ENCODE results near the gene ASB11. TPM values are rescaled to one million over a fixed set of nuclear protein-coding genes. Genes with fewer than 3 reads are reported as not detected.
A peak's percentile ranks its signal among the peaks of the same experiment; 100 is the strongest.

Gene ASB11
- total RNA-seq, 1 experiment from 2014 or later = not detected

DNA sequence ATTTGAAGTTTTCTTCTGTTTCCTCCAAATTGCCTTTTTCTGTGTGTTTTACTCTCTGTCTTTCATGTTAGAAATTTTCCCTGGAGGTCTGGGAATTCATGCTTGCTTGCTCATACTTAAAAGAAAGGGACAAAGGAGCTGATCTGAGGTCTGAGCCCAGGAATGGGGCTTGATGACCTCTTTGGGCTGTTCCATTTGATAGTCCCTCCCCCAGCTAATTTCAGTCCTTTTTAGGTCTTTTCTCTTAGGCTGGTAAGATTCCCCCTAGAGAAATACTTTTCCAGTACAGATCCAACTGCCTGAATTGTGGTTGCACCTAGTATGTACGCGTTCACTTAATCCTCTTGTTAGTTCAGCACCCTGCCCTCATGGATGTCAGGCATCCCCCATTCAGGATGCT is 25.4 kb upstream of the ASB11 start:
- Histone ChIP-seq H3K9me3 (no peaks in the 10 kb centered on the region), H3K36me3 (ENCODE audit: control insufficient read depth, insufficient read depth, low read length) (no peaks in the 10 kb centered on the region), H3K4me3 (ENCODE audit: low read depth, low read length) (no peak overlapping the region), H3K27me3 (replicated peaks; ENCODE audit: control insufficient read depth, insufficient read depth, low read length) (no peaks in the 10 kb centered on the region), H3K4me1 (0 out of 2 replicates have a peak, but pooled peaks cover 3% of the 10 kb centered on the region)
- no peak overlapping the region for H3K27ac Mint-ChIP-seq (ENCODE audit: unreplicated experiment)
- no peaks in the 10 kb centered on the region for H3K9me3 Mint-ChIP-seq (ENCODE audit: unreplicated experiment)
- no peak for DNase-seq
- no peaks in the 10 kb centered on the region for H3K36me3 Mint-ChIP-seq (ENCODE audit: insufficient read depth, unreplicated experiment)
- POLR2A ChIA-PET = no interaction called here
- BruUV-seq (replicated peaks) = no TSS peak
- CTCF ChIA-PET = no interaction called here
- H3K4me3 Mint-ChIP-seq (ENCODE audit: unreplicated experiment) = no peak overlapping the region
- intact Hi-C loops (cut with micrococcal nuclease; ENCODE audit: unreplicated experiment) = loop anchor here (10.0 kb wide), 1 partner anchor 304 kb away; no protein-coding TSS in a partner anchor
- TF ChIP-seq, protein P1, sequence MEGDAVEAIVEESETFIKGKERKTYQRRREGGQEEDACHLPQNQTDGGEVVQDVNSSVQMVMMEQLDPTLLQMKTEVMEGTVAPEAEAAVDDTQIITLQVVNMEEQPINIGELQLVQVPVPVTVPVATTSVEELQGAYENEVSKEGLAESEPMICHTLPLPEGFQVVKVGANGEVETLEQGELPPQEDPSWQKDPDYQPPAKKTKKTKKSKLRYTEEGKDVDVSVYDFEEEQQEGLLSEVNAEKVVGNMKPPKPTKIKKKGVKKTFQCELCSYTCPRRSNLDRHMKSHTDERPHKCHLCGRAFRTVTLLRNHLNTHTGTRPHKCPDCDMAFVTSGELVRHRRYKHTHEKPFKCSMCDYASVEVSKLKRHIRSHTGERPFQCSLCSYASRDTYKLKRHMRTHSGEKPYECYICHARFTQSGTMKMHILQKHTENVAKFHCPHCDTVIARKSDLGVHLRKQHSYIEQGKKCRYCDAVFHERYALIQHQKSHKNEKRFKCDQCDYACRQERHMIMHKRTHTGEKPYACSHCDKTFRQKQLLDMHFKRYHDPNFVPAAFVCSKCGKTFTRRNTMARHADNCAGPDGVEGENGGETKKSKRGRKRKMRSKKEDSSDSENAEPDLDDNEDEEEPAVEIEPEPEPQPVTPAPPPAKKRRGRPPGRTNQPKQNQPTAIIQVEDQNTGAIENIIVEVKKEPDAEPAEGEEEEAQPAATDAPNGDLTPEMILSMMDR (IDR thresholded peaks at IDR 0.05; ENCODE audit: insufficient read depth in 1 of 2, low read depth in 1 of 2, low read length in 1 of 2, severe bottlenecking in 1 of 2, unreplicated experiment in 1 of 2) = no peak
- H3K27me3 Mint-ChIP-seq (ENCODE audit: insufficient read depth, unreplicated experiment) = peaks cover 9% of the 10 kb centered on the region
- H3K4me1 Mint-ChIP-seq (ENCODE audit: low read depth, unreplicated experiment) = no peaks in the 10 kb centered on the region

DNA sequence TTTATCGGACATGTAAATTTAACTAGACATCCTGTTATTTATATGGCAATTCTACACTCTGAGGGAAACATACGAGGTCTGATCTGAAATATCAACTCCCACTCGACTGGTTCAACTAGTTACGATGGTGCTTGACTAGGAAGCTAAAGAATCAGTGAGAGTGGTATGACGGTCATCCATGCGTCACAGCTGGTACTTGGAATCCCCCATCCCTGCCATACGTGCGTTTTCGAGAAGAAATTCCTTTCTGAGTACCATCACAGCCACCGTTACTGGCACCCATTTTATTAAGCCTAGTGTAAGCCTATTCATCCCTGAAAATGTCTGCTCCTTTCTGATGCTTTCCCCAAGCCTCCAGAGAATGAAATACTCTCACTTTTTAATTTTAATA is 20.6 kb upstream of the ASB11 start:
- H3K4me3 ChIP-seq (ENCODE audit: low read depth, low read length) = peak overlapping the region; percentile 37
- H3K27me3 Mint-ChIP-seq (ENCODE audit: insufficient read depth, unreplicated experiment) = peaks cover 9% of the 10 kb centered on the region
- H3K4me1 ChIP-seq = no peaks in the 10 kb centered on the region
- peaks cover 7% of the 10 kb centered on the region for H3K36me3 Mint-ChIP-seq (ENCODE audit: insufficient read depth, unreplicated experiment)
- H3K27ac Mint-ChIP-seq (ENCODE audit: unreplicated experiment) = peak overlapping the region; percentile 92
- H3K4me3 Mint-ChIP-seq (ENCODE audit: unreplicated experiment) = peak overlapping the region; percentile 90
- H3K4me1 Mint-ChIP-seq (ENCODE audit: low read depth, unreplicated experiment) = no peaks in the 10 kb centered on the region
- H3K9me3 ChIP-seq = no peaks in the 10 kb centered on the region
- ChIA-PET CTCF (no interaction called here), POLR2A (no interaction called here)
- no peaks in the 10 kb centered on the region for H3K27me3 ChIP-seq (replicated peaks; ENCODE audit: control insufficient read depth, insufficient read depth, low read length)
- no peaks in the 10 kb centered on the region for H3K9me3 Mint-ChIP-seq (ENCODE audit: unreplicated experiment)
- BruUV-seq (replicated peaks) = no TSS peak
- DNase-seq = peak in 1 of 2 experiments; percentile 17
- intact Hi-C loops (cut with micrococcal nuclease; ENCODE audit: unreplicated experiment) = no loop called here
- H3K36me3 ChIP-seq (ENCODE audit: control insufficient read depth, insufficient read depth, low read length) = no peaks in the 10 kb centered on the region
- TF ChIP-seq, protein P1 (IDR thresholded peaks at IDR 0.05; ENCODE audit: insufficient read depth in 1 of 2, low read depth in 1 of 2, low read length in 1 of 2, severe bottlenecking in 1 of 2, unreplicated experiment in 1 of 2) = no peak

DNA sequence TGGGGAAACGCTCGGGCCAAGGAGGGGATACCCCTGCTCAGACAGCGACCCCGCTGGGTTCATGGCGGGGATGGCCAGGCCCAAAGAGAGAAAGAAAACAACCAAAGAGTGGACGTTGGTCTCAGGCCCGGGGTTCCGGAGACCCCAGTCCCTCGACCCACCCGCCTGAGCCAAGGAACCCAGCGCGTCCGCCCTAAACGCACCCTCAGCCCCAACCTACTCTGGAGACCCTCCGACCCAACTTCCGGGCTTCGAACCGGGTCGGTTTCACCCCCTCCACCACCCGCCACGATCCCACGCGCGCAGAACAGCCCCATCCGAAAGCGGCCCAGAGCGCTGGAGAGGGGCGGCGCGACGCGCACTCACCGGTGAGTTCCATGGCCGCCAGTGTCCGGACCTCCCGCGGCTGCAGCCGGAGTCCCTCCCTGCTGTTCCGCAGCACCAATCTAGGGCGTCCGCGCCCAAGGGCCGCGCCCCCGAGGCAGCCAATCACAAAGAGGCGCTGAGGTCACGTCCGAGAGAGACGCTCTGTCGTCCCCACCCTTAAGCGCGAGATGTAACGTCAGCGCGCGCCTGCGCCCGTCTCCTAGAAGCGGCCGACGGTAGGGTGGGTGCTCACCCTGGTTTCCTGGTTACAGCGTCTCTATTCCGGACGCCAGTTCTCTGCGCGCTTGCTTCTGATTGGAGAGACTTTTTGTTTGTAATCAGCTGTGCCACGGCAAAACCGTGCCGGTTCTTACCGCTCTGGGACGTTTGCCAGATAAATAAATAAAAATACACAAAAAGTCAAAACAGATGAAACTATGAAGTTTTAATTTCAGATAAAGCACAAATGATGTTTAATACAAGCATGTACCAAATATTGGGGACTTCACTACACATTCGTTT is 19.9 kb upstream of the ASB11 start, which contains the start of gene PIGA:
TSS of gene PIGA (minus strand) at position 389 of the 888 bp plus-strand sequence. CDS start 3,593 bp downstream, outside the sequence.
- Mint-ChIP-seq H3K27ac (ENCODE audit: unreplicated experiment) (peak within 1 kb of the TSS; percentile 92), H3K4me3 (ENCODE audit: unreplicated experiment) (peak within 1 kb of the TSS; percentile 90), H3K9me3 (ENCODE audit: unreplicated experiment) (no peaks in the 10 kb centered on the region), H3K27me3 (ENCODE audit: insufficient read depth, unreplicated experiment) (peaks cover 6% of the 10 kb centered on the region), H3K4me1 (ENCODE audit: low read depth, unreplicated experiment) (no peaks in the 10 kb centered on the region), H3K36me3 (ENCODE audit: insufficient read depth, unreplicated experiment) (peaks cover 7% of the 10 kb centered on the region)
- TF ChIP-seq, protein P1 (IDR thresholded peaks at IDR 0.05; ENCODE audit: insufficient read depth in 1 of 2, low read depth in 1 of 2, low read length in 1 of 2, severe bottlenecking in 1 of 2, unreplicated experiment in 1 of 2) = no peak
- BruUV-seq (replicated peaks) = no TSS peak
- H3K27me3 ChIP-seq (replicated peaks; ENCODE audit: control insufficient read depth, insufficient read depth, low read length) = no peaks in the 10 kb centered on the region
- H3K4me1 ChIP-seq = no peaks in the 10 kb centered on the region
- intact Hi-C loops (cut with micrococcal nuclease; ENCODE audit: unreplicated experiment) = no loop called here
- no peaks in the 10 kb centered on the region for H3K36me3 ChIP-seq (ENCODE audit: control insufficient read depth, insufficient read depth, low read length)
- no peaks in the 10 kb centered on the region for H3K9me3 ChIP-seq
- CTCF ChIA-PET = no interaction called here
- POLR2A ChIA-PET = no interaction called here
- DNase-seq = peak; percentile 94 to 95
- peak within 1 kb of the TSS; percentile 62 for H3K4me3 ChIP-seq (ENCODE audit: low read depth, low read length)
